Glutamatergic neuron (in vitro differentiated cells): ENCODE measurements around the gene SPOCK1. TPM values are rescaled to one million over a fixed set of nuclear protein-coding genes. Genes with fewer than 3 reads are reported as not detected.

Experiments used
- DNase-seq: peaks from one replicate; pipeline ENCODE4 v3.0.0; 2022
- H3K27ac Mint-ChIP-seq: one replicate; pipeline ENCODE4 v1.8.0; 2020; ENCODE audit warnings: mild to moderate bottlenecking, mixed read lengths, inconsistent platforms; ENCODE audit not compliant: unreplicated experiment
- H3K27me3 Mint-ChIP-seq: one replicate; pipeline ENCODE4 v1.8.0; 2020; ENCODE audit warnings: mild to moderate bottlenecking, moderate library complexity, mixed read lengths, inconsistent platforms; ENCODE audit not compliant: unreplicated experiment
- H3K36me3 Mint-ChIP-seq: one replicate; pipeline ENCODE4 v1.8.0; 2020; ENCODE audit warnings: mild to moderate bottlenecking, mixed read lengths, inconsistent platforms; ENCODE audit not compliant: unreplicated experiment
- H3K4me1 Mint-ChIP-seq: one replicate; pipeline ENCODE4 v1.8.0; 2020; ENCODE audit warnings: mild to moderate bottlenecking, low read depth, mixed read lengths, inconsistent platforms; ENCODE audit not compliant: unreplicated experiment
- H3K4me3 Mint-ChIP-seq: one replicate; pipeline ENCODE4 v1.8.0; 2020; ENCODE audit warnings: mild to moderate bottlenecking, mixed read lengths, inconsistent platforms; ENCODE audit not compliant: unreplicated experiment
- H3K9me3 Mint-ChIP-seq: one replicate; pipeline ENCODE4 v1.8.0; 2020; ENCODE audit warnings: mild to moderate bottlenecking, moderate library complexity, mixed read lengths, inconsistent platforms; ENCODE audit not compliant: unreplicated experiment
- total RNA-seq: library from RNA; stranded (reverse); fragmentation: NEBNext Ultra II Directional; extraction: Animal tissue kit (Norgen Biotek cat#: 25700); gene quantifications from one replicate; pipeline ENCODE4 v1.2.1, GENCODE V29; 2021; ENCODE audit not compliant: unreplicated experiment
- TF ChIP-seq, protein P1 (sequence below): fragments of 200-600 bp; sonication (generic); IDR thresholded peaks from one replicate; pipeline ENCODE4 v1.5.0; 2021; ENCODE audit not compliant: partially characterized antibody, unreplicated experiment

Gene SPOCK1
- total RNA-seq, 1 donor from 2014 or later, result 25.4 TPM

DNA sequence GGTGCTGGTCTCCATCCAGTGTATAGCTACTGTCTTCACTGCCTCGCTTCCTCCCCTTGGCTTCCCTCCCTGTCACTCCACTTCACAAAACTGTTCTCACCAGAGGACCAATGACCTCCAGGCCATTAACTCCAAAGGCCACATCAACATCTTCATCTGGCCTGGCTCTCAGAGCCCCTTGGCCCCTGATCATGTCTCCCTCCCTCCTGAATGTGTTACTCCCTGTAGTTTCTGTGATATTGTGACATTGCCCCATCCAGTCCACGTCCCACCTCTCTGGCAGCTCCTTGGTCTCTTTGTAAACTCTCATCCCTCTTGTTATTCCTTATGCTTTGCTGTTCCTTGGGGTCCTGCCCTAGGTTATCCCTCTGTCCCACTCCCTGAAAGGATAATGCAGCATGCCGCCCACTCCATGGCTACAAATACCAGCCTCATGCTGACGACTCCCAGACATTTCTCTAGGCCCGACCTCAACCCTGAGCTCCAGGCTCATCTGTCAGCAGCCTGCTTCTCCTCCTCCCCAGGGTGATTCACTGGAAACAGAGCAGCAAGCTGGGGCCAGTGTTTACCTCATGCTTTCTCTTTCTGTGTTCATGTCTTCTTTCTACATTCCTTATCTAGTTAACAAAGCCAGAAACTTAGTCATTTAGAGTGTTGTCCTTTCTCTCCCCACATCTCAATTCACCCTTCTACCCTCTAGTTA is 312.2 kb downstream of the SPOCK1 start:
- no peak overlapping the region for H3K4me3 Mint-ChIP-seq
- no peak for DNase-seq
- no peaks in the 10 kb centered on the region for H3K9me3 Mint-ChIP-seq
- H3K27me3 Mint-ChIP-seq, result peaks cover 5% of the 10 kb centered on the region
- TF ChIP-seq, protein P1, sequence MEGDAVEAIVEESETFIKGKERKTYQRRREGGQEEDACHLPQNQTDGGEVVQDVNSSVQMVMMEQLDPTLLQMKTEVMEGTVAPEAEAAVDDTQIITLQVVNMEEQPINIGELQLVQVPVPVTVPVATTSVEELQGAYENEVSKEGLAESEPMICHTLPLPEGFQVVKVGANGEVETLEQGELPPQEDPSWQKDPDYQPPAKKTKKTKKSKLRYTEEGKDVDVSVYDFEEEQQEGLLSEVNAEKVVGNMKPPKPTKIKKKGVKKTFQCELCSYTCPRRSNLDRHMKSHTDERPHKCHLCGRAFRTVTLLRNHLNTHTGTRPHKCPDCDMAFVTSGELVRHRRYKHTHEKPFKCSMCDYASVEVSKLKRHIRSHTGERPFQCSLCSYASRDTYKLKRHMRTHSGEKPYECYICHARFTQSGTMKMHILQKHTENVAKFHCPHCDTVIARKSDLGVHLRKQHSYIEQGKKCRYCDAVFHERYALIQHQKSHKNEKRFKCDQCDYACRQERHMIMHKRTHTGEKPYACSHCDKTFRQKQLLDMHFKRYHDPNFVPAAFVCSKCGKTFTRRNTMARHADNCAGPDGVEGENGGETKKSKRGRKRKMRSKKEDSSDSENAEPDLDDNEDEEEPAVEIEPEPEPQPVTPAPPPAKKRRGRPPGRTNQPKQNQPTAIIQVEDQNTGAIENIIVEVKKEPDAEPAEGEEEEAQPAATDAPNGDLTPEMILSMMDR, result no peak
- no peak overlapping the region for H3K27ac Mint-ChIP-seq
- H3K36me3 Mint-ChIP-seq, result no peaks in the 10 kb centered on the region
- H3K4me1 Mint-ChIP-seq, result peaks cover 6% of the 10 kb centered on the region

DNA sequence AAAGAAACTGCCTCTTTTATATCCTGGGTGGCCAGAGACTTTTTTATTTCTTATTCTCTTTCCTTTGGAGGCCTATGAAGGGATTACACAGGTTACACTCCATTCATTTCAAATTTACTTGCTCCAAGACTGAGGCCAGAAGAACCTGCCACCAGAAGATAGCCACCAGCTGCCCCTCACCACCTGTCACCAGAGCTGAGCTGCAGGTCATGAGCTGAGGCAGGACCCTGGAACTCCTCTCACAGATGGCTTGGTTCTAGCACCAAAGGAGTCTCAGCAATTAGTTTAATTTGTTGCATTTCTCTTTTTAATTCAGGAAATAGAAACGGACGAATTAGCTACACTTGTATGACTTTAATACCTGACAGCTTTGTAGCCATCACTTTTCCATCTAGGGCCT is 313.9 kb downstream of the SPOCK1 start:
- TF ChIP-seq, protein P1, result no peak
- Mint-ChIP-seq H3K27ac (no peak overlapping the region), H3K36me3 (no peaks in the 10 kb centered on the region), H3K4me1 (peaks cover 9% of the 10 kb centered on the region), H3K9me3 (no peaks in the 10 kb centered on the region), H3K27me3 (peaks cover 5% of the 10 kb centered on the region), H3K4me3 (no peak overlapping the region)
- no peak for DNase-seq

DNA sequence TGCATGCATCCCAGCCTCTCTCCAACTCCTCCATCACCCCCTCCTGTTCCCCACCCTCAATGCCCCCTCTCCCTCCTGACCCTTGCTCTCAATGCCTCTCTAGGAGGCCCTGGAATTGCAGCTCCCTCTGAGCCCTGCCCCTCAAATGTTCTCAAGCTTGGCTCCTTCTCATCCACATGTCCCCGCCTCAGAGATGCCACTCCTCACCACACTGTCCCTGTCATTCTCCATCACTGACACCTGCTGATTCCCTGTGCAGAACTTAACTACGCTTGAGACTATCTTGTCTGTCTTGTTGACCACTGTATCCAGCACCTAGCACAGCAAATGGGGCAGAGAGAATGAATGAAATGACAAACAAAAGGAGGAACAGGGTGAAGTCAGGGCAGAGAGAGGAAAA is 314.4 kb downstream of the SPOCK1 start:
- peaks cover 9% of the 10 kb centered on the region for H3K4me1 Mint-ChIP-seq
- H3K27ac Mint-ChIP-seq, result no peak overlapping the region
- DNase-seq, result no peak
- no peaks in the 10 kb centered on the region for H3K36me3 Mint-ChIP-seq
- H3K4me3 Mint-ChIP-seq, result no peak overlapping the region
- H3K27me3 Mint-ChIP-seq, result peaks cover 5% of the 10 kb centered on the region
- no peaks in the 10 kb centered on the region for H3K9me3 Mint-ChIP-seq
- TF ChIP-seq, protein P1, result no peak

DNA sequence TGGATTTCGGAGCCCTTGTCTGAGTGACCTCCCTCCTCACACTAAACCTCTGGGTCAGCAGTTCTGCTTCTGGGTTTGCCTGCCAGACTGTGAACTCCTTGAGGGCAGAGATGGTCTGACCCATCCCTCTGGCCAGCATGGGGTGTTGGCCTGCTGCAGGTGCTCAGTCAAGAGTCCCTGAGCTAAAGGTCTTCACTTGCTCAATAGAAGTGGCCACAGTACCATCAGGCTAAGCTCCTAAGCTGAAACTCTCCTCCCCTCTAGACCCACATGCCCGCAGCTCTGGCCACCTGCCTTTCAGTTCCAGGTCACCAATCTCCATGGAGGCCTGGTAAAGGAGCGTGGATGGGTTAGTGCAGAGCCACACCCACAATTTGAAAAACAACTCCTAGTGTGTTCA is 316.6 kb downstream of the SPOCK1 start:
- Mint-ChIP-seq H3K9me3 (no peaks in the 10 kb centered on the region), H3K27me3 (peaks cover 3% of the 10 kb centered on the region), H3K36me3 (no peaks in the 10 kb centered on the region), H3K4me1 (peaks cover 20% of the 10 kb centered on the region), H3K27ac (no peak overlapping the region), H3K4me3 (no peak overlapping the region)
- TF ChIP-seq, protein P1, result no peak
- no peak for DNase-seq

DNA sequence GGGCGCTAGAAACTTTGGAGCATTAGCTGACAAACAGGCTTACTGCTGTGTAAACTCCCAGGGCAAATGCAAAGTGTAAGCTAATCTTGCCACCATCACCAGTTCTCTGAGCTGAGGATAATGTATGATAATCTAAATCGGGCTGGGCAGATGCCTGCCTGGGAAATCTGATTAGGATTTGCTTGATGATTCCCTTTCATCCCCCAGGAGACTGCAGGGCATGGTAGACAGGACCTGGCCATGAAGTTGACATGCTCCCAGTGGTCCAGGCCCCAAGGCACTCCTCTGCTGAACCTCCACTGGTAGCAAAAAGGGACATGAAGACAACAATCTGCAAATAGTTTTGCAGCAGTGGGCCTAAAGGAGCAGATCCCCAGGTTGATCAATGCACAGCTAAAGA is 317.5 kb downstream of the SPOCK1 start:
- H3K4me3 Mint-ChIP-seq, result no peak overlapping the region
- TF ChIP-seq, protein P1, result no peak

More for the DNA sequence above, 317.5 kb downstream of the SPOCK1 start:
- Mint-ChIP-seq H3K9me3 (no peaks in the 10 kb centered on the region), H3K27me3 (peaks cover 3% of the 10 kb centered on the region), H3K36me3 (no peaks in the 10 kb centered on the region), H3K4me1 (peaks cover 22% of the 10 kb centered on the region), H3K27ac (no peak overlapping the region)
- no peak for DNase-seq
